ENCODE results near the gene PTPRF. TPM values are rescaled to one million over a fixed set of nuclear protein-coding genes. Genes with fewer than 3 reads are reported as not detected.

The PTPRF gene
- total RNA-seq, 4 donors from 2014 or later = 53.2 to 80.6 (median 71.7) TPM

DNA sequence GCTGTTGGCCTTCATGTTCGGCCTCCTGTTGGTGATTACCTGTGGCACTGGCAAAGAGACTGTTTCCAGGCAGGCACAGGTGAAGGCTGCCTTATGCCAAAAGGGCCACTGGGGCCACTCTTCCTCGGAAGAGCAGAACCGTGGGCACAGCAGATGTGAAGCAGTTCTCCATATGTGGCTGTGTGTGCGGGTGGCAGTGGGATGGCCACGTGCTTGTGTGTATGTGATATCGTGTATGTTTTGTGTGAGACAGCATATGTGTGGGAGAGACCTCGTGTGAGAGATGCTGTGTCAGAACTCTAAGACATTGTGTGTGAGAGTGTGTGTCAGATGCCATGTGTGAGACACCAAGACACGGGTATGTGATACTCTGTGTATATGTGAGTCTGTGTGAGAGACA is 65.9 kb downstream of the PTPRF start:
- intact Hi-C loops (cut with DNase I) = no loop called here
- H3K9me3 ChIP-seq = no peaks in the 10 kb centered on the region
- H3K4me3 ChIP-seq (replicated peaks in 1 of 3) = no peak overlapping the region
- WGBS, 2 donors = 92 to 93% methylated on average over 8 of the region's 8 CpGs
- peaks cover 6 to 10% of the 10 kb centered on the region in 2 donors for H3K36me3 ChIP-seq
- DNase-seq = no peak
- H3K4me1 ChIP-seq = no peaks in the 10 kb centered on the region
- no peak overlapping the region for H3K27ac ChIP-seq
- no peak for TF ChIP-seq POLR2A (IDR thresholded peaks at IDR 0.05)
- TF ChIP-seq, protein P1, sequence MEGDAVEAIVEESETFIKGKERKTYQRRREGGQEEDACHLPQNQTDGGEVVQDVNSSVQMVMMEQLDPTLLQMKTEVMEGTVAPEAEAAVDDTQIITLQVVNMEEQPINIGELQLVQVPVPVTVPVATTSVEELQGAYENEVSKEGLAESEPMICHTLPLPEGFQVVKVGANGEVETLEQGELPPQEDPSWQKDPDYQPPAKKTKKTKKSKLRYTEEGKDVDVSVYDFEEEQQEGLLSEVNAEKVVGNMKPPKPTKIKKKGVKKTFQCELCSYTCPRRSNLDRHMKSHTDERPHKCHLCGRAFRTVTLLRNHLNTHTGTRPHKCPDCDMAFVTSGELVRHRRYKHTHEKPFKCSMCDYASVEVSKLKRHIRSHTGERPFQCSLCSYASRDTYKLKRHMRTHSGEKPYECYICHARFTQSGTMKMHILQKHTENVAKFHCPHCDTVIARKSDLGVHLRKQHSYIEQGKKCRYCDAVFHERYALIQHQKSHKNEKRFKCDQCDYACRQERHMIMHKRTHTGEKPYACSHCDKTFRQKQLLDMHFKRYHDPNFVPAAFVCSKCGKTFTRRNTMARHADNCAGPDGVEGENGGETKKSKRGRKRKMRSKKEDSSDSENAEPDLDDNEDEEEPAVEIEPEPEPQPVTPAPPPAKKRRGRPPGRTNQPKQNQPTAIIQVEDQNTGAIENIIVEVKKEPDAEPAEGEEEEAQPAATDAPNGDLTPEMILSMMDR (IDR thresholded peaks at IDR 0.05) = no peak
- no peaks in the 10 kb centered on the region for H3K27me3 ChIP-seq

DNA sequence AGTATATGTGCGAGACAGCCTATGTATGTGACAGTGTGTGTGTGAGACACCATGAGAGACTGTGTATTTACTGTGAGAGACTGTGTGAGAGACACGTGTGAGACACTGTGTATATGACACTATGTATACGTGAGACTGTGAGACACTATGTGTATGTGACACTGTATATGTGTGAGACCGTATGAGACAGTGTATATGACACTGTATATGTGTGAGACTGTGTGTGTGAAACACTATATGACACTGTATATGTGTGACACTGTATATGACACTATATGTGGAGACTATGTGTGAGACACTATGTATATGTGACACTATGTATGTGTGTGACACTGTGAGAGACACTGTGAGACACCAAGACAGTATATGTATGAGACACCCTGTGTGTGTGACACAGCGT is 66.3 kb downstream of the PTPRF start:
- H3K36me3 ChIP-seq = peaks cover 6 to 10% of the 10 kb centered on the region in 2 donors
- 91 to 93% methylated on average over 5 of the region's 5 CpGs for WGBS, 2 donors
- H3K27ac ChIP-seq = no peak overlapping the region
- TF ChIP-seq, protein P1 (IDR thresholded peaks at IDR 0.05) = no peak
- no peak for TF ChIP-seq POLR2A (IDR thresholded peaks at IDR 0.05)
- intact Hi-C loops (cut with DNase I) = no loop called here
- no peaks in the 10 kb centered on the region for H3K4me1 ChIP-seq
- H3K27me3 ChIP-seq = no peaks in the 10 kb centered on the region
- no peak overlapping the region for H3K4me3 ChIP-seq (replicated peaks in 1 of 3)
- no peak for DNase-seq
- H3K9me3 ChIP-seq = no peaks in the 10 kb centered on the region

DNA sequence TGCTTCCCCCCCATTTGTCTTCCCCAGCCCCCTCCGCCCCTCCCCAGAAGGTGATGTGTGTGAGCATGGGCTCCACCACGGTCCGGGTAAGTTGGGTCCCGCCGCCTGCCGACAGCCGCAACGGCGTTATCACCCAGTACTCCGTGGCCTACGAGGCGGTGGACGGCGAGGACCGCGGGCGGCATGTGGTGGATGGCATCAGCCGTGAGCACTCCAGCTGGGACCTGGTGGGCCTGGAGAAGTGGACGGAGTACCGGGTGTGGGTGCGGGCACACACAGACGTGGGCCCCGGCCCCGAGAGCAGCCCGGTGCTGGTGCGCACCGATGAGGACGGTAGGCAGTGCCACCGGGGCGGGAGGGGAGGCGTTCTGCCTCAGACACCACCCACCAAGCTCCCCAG is 67.0 kb downstream of the PTPRF start:
- H3K27ac ChIP-seq = no peak overlapping the region
- no peak overlapping the region for H3K4me3 ChIP-seq (replicated peaks in 1 of 3)
- WGBS, 2 donors = 93 to 98% methylated on average over 24 to 26 of the region's 31 CpGs
- no peak for DNase-seq
- intact Hi-C loops (cut with DNase I) = no loop called here
- TF ChIP-seq, protein P1 (IDR thresholded peaks at IDR 0.05) = no peak
- TF ChIP-seq POLR2A (IDR thresholded peaks at IDR 0.05) = no peak
- no peaks in the 10 kb centered on the region for H3K27me3 ChIP-seq
- no peaks in the 10 kb centered on the region for H3K4me1 ChIP-seq
- H3K36me3 ChIP-seq = peaks cover 2 to 5% of the 10 kb centered on the region in 2 donors
- H3K9me3 ChIP-seq = no peaks in the 10 kb centered on the region

DNA sequence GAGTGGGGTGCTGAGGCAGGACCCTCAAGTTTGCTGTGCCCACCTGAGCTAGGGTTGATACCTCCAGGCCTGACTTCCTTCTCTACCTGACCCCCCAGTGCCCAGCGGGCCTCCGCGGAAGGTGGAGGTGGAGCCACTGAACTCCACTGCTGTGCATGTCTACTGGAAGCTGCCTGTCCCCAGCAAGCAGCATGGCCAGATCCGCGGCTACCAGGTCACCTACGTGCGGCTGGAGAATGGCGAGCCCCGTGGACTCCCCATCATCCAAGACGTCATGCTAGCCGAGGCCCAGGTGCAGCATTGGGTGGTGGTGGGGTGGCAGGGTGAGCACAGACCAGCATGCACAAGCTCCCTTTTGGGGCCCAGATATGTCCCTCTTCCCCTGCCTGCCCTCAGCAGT is 67.9 kb downstream of the PTPRF start:
- 97 to 98% methylated on average over 8 to 10 of the region's 11 CpGs for WGBS, 2 donors
- H3K36me3 ChIP-seq = no peaks in the 10 kb centered on the region
- DNase-seq = no peak
- no peaks in the 10 kb centered on the region for H3K9me3 ChIP-seq
- TF ChIP-seq, protein P1 (IDR thresholded peaks at IDR 0.05) = no peak
- no peak for TF ChIP-seq POLR2A (IDR thresholded peaks at IDR 0.05)
- H3K27ac ChIP-seq = no peak overlapping the region
- H3K4me1 ChIP-seq = no peaks in the 10 kb centered on the region
- H3K27me3 ChIP-seq = no peaks in the 10 kb centered on the region
- H3K4me3 ChIP-seq (replicated peaks in 1 of 3) = no peak overlapping the region
- intact Hi-C loops (cut with DNase I) = no loop called here

DNA sequence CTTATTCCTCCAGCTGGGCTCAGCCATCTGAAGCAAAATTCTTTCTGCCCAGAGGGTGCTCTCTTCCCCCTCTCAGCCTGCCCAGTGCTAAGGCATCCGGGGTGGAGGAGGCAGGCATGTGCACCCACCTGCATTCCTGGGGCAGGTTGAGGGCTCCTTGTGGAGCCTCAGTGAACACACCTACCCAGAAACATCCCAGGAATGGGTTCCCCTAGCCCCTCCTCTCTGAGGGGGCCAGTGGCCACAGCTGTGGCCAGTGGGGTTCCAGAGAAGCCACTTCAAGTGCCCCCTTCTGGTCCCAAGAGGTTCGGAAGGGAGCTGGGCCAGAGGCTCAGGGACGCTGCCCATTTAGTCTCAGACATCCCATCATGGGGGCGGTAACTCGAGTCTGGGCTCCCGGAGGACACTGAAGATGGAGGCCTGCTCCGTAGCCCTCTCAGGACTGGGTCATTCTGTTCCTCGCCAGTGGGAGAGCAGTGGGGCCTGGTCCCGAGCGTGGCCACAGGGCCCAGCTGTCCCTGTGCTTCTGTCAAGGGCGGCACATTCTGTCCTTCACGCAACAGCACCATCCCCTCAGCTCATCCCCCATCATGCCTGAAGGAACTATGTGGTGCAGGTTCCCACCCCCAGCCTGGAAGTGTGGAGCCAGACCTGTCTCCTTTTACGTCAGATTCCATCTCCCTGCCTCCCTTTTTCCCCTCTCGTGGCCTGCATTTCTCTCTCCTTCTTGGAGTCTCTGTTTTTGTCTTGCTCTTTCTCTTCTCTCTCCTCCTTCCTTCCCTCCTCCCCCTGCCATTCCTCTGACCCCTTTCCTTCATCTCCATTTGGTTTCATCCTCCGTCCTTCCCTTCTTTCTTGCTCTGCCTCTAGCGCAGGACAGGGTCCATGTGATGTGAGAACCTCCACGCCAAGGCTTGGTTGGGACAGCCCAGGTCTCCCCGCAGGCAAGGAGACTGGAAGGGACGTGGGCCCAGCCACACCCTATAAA is 69.6 kb downstream of the PTPRF start:
- 85 to 91% methylated on average over 11 to 19 of the region's 19 CpGs for WGBS, 2 donors
- H3K27ac ChIP-seq = no peak overlapping the region
- H3K4me1 ChIP-seq = no peaks in the 10 kb centered on the region
- intact Hi-C loops (cut with DNase I) = no loop called here
- no peak overlapping the region for H3K4me3 ChIP-seq (replicated peaks in 1 of 3)
- H3K9me3 ChIP-seq = no peaks in the 10 kb centered on the region
- TF ChIP-seq, protein P1 (IDR thresholded peaks at IDR 0.05) = no peak
- no peak for TF ChIP-seq POLR2A (IDR thresholded peaks at IDR 0.05)
- DNase-seq = peak; percentile 8 to 33
- H3K36me3 ChIP-seq = peaks cover 0 to 4% of the 10 kb centered on the region in 2 donors
- no peaks in the 10 kb centered on the region for H3K27me3 ChIP-seq
